Trophoblast cell (in vitro differentiated cells and primary cell): ENCODE results near the gene ADAMTSL1.

Source experiments
- DNase-seq, 2 donors: peaks; one replicate each; pipeline ENCODE4 v3.0.0-alpha.2; 2016
- H2AFZ ChIP-seq: 2 replicates; pipeline ENCODE4 v1.6.1; 2013; ENCODE audit warnings: low read length, moderate library complexity, mild to moderate bottlenecking; ENCODE audit not compliant: insufficient read depth, poor library complexity
- H2AK5ac ChIP-seq: 2 replicates; pipeline ENCODE4 v1.6.1; 2013; ENCODE audit warnings: mild to moderate bottlenecking, low read length
- H2BK120ac ChIP-seq: 2 replicates; pipeline ENCODE4 v1.6.1; 2013; ENCODE audit warnings: low read length, mild to moderate bottlenecking, moderate library complexity; ENCODE audit not compliant: insufficient read depth, poor library complexity
- H2BK12ac ChIP-seq: 2 replicates; pipeline ENCODE4 v1.6.1; 2013; ENCODE audit warnings: mild to moderate bottlenecking, low read length, moderate library complexity
- H2BK5ac ChIP-seq: 2 replicates; pipeline ENCODE4 v1.6.1; 2013; ENCODE audit warnings: low read length, low read depth, moderate library complexity, mild to moderate bottlenecking; ENCODE audit not compliant: poor library complexity
- H3K14ac ChIP-seq: 2 replicates; pipeline ENCODE4 v1.6.1; 2013; ENCODE audit warnings: mild to moderate bottlenecking, low read length
- H3K18ac ChIP-seq: 2 replicates; pipeline ENCODE4 v1.6.1; 2013; ENCODE audit warnings: mild to moderate bottlenecking, low read length
- H3K23ac ChIP-seq: 2 replicates; pipeline ENCODE4 v1.6.1; 2013; ENCODE audit warnings: low read length
- H3K27ac ChIP-seq: 2 replicates; pipeline ENCODE4 v1.5.1; 2013; ENCODE audit warnings: low read depth, mild to moderate bottlenecking, inconsistent platforms, low read length, moderate library complexity
- H3K27me3 ChIP-seq: 2 replicates; pipeline ENCODE4 v1.6.1; 2013; ENCODE audit warnings: inconsistent platforms, mild to moderate bottlenecking, low read length, moderate library complexity; ENCODE audit not compliant: insufficient read depth
- H3K36me3 ChIP-seq, 2 experiments: 1 replicate in 1 of 2; 2 replicates in 1 of 2; pipeline ENCODE4 v1.6.1; 2013; ENCODE audit warnings: low read length in 2 of 2, mild to moderate bottlenecking in 2 of 2, moderate library complexity in 1 of 2; ENCODE audit not compliant: insufficient read depth in 2 of 2, control insufficient read depth in 1 of 2
- H3K4ac ChIP-seq: 2 replicates; pipeline ENCODE4 v1.6.1; 2013; ENCODE audit warnings: low read depth, mild to moderate bottlenecking, low read length, moderate library complexity
- H3K4me1 ChIP-seq, 2 experiments: 1 replicate in 1 of 2; 2 replicates in 1 of 2; pipeline ENCODE4 v1.6.1; 2013; ENCODE audit warnings: low read length in 2 of 2, mild to moderate bottlenecking in 2 of 2, moderate library complexity in 1 of 2; ENCODE audit not compliant: insufficient read depth in 2 of 2, control insufficient read depth in 1 of 2
- H3K4me2 ChIP-seq: 2 replicates; pipeline ENCODE4 v1.6.1; 2013; ENCODE audit warnings: inconsistent platforms, mild to moderate bottlenecking, low read length, moderate library complexity
- H3K4me3 ChIP-seq: 2 replicates; pipeline ENCODE4 v1.5.1; 2013; ENCODE audit warnings: mild to moderate bottlenecking, low read depth, low read length, inconsistent platforms
- H3K79me1 ChIP-seq: one replicate; pipeline ENCODE4 v1.6.1; 2013; ENCODE audit warnings: low read length
- H3K79me2 ChIP-seq: 2 replicates; pipeline ENCODE4 v1.6.1; 2013; ENCODE audit warnings: low read length, mild to moderate bottlenecking; ENCODE audit not compliant: control insufficient read depth, insufficient read depth, poor library complexity
- H3K9ac ChIP-seq: 2 replicates; pipeline ENCODE4 v1.6.1; 2013; ENCODE audit warnings: mild to moderate bottlenecking, low read length
- H3K9me3 ChIP-seq: 2 replicates; pipeline ENCODE4 v1.6.1; 2013; ENCODE audit warnings: low read depth, mild to moderate bottlenecking, control low read depth, inconsistent platforms, low read length; ENCODE audit not compliant: insufficient read depth
- H4K12ac ChIP-seq: 2 replicates; pipeline ENCODE4 v1.6.1; 2013; ENCODE audit warnings: low read depth, mild to moderate bottlenecking, low read length, moderate library complexity
- H4K8ac ChIP-seq: 2 replicates; pipeline ENCODE4 v1.6.1; 2013; ENCODE audit warnings: low read depth, mild to moderate bottlenecking, low read length, moderate library complexity
- H4K91ac ChIP-seq: one replicate; pipeline ENCODE4 v1.6.1; 2013; ENCODE audit warnings: low read depth, mild to moderate bottlenecking, low read length, moderate library complexity
- WGBS: extraction: QIAGEN DNeasy Blood & Tissue Kit; methylation state at CpG from one replicate; pipeline ENCODE4 v1.1.7; 2013; ENCODE audit warnings: missing lambda C conversion rate; ENCODE audit not compliant: insufficient read length, insufficient coverage; ENCODE audit errors: extremely low coverage; 5-methylcytosine and 5-hydroxymethylcytosine counted together

Gene ADAMTSL1

DNA sequence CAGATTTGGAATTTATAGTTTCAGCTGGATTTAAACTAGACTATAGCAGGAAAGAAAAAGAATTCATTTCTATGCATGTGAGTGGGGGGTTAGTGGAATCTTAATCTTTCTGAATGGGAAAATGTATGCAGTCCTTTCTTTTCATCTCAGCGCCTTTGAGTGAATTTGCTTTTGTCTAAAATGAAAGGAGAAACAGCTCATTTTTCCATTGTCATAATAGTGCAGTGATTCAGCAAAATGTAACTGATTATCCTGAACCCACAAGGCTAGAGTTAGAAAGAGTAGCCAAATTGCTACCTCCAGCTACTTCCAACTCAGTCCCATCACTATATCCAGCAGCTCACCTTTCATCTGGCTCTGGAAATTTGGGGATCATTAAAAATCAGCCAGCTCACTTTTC lies 134.4 kb downstream of the ADAMTSL1 start:
- no peak overlapping the region for H3K18ac ChIP-seq
- no peak overlapping the region for H2AFZ ChIP-seq
- no peak overlapping the region for H3K27ac ChIP-seq
- H4K8ac ChIP-seq = no peak overlapping the region
- H3K23ac ChIP-seq = no peak overlapping the region
- H2BK120ac ChIP-seq = no peak overlapping the region
- no CpG with 5 or more reads among the region's 1 CpG for WGBS
- no peak overlapping the region for H3K9ac ChIP-seq
- no peaks in the 10 kb centered on the region for H3K79me2 ChIP-seq
- H3K9me3 ChIP-seq = no peaks in the 10 kb centered on the region
- no peak overlapping the region for H3K14ac ChIP-seq
- H3K27me3 ChIP-seq = no peaks in the 10 kb centered on the region
- no peak overlapping the region for H2BK12ac ChIP-seq
- H3K4me3 ChIP-seq = no peak overlapping the region
- H3K4me2 ChIP-seq = no peak overlapping the region
- no peak for DNase-seq
- no peak overlapping the region for H4K91ac ChIP-seq
- H4K12ac ChIP-seq = no peak overlapping the region
- H3K79me1 ChIP-seq = no peaks in the 10 kb centered on the region
- no peak overlapping the region for H3K4ac ChIP-seq
- no peak overlapping the region for H2BK5ac ChIP-seq
- no peaks in the 10 kb centered on the region for H3K4me1 ChIP-seq
- H3K36me3 ChIP-seq = no peaks in the 10 kb centered on the region
- H2AK5ac ChIP-seq = no peak overlapping the region

DNA sequence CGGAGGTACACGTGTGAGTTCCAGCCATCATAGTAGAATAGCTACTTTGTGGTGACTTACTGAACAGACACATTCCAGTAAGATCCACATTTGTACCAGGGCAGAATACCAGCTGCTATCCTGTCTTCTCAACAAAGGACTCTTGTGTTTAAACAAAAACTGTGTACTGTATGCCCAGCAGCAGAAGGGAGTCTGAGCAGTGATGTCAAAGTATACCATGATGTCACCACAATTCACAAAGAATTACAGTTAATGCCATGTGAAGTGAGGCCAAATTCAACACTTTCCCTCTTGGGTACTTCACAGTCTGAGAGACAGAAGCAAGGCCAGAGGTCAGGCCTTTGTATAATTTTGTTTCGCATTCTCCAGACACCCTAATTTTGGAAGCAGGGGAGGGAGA lies 137.0 kb downstream of the ADAMTSL1 start:
- Histone ChIP-seq H3K14ac (no peak overlapping the region), H3K4me3 (no peak overlapping the region), H3K18ac (no peak overlapping the region), H3K27ac (no peak overlapping the region), H2AK5ac (no peak overlapping the region), H4K12ac (no peak overlapping the region), H3K4me1 (no peaks in the 10 kb centered on the region), H2BK120ac (no peak overlapping the region), H3K27me3 (no peaks in the 10 kb centered on the region), H4K91ac (no peak overlapping the region), H4K8ac (no peak overlapping the region), H2AFZ (no peak overlapping the region), H3K4me2 (no peak overlapping the region), H3K23ac (no peak overlapping the region), H3K9me3 (no peaks in the 10 kb centered on the region), H3K4ac (no peak overlapping the region), H3K9ac (no peak overlapping the region), H2BK12ac (no peak overlapping the region), H3K79me1 (no peaks in the 10 kb centered on the region), H3K79me2 (no peaks in the 10 kb centered on the region), H3K36me3 (no peaks in the 10 kb centered on the region), H2BK5ac (no peak overlapping the region)
- no CpG with 5 or more reads among the region's 3 CpGs for WGBS
- no peak for DNase-seq

DNA sequence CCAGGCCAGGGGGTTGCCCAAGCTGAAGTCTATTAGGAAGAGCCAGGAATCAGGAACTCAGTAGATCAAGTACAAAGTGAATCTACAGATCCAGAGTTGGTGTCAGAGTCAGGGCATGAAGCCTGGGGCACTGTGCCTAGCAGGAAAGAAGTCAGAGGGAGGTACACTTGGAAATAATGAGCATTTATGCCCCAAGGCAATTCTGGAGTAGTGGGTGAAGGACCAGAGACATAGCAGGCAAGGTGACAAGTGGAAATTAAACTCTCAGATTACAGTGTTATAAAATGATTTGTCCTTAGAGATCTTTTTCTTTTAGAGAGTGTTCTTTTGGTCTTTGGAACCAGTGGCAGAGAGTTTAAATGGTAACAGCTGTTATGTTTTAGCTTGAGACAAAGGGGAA lies 138.0 kb downstream of the ADAMTSL1 start:
- Histone ChIP-seq H2AFZ (no peak overlapping the region), H4K91ac (no peak overlapping the region), H3K18ac (no peak overlapping the region), H4K12ac (no peak overlapping the region), H3K79me1 (no peaks in the 10 kb centered on the region), H4K8ac (no peak overlapping the region), H3K9me3 (no peaks in the 10 kb centered on the region), H2BK120ac (no peak overlapping the region), H3K4ac (no peak overlapping the region), H2BK5ac (no peak overlapping the region), H3K4me1 (no peaks in the 10 kb centered on the region), H2BK12ac (no peak overlapping the region), H3K23ac (no peak overlapping the region), H3K36me3 (no peaks in the 10 kb centered on the region), H3K27ac (no peak overlapping the region), H3K27me3 (no peaks in the 10 kb centered on the region), H3K4me3 (no peak overlapping the region), H3K79me2 (no peaks in the 10 kb centered on the region), H3K14ac (no peak overlapping the region), H3K4me2 (no peak overlapping the region), H2AK5ac (no peak overlapping the region), H3K9ac (no peak overlapping the region)
- no peak for DNase-seq

DNA sequence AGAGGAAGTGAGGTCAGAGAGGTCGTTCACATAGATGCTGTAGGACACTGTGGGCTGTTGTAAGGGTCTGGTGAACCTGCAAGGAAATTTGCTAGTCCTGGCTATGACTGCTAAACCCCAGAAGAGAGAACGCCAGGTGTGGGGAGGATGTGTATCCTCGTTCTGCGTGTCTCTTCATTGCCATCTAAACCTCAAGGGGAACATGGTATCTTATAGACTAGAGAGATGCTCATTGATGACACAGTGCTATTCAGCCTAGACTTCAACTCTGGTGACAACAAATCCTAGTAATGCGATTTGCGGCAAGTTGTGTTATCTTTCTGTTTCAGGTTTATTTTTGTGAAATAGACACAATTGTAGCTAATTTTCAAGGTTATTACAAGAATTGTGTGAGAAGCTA lies 140.2 kb downstream of the ADAMTSL1 start:
- Histone ChIP-seq H4K91ac (no peak overlapping the region), H3K4ac (no peak overlapping the region), H3K27ac (no peak overlapping the region), H3K4me2 (no peak overlapping the region), H2BK5ac (no peak overlapping the region), H4K12ac (no peak overlapping the region), H3K9me3 (no peaks in the 10 kb centered on the region), H3K9ac (no peak overlapping the region), H3K18ac (no peak overlapping the region), H3K79me2 (no peaks in the 10 kb centered on the region), H3K4me1 (no peaks in the 10 kb centered on the region), H3K14ac (no peak overlapping the region), H2AK5ac (no peak overlapping the region), H4K8ac (no peak overlapping the region), H3K23ac (no peak overlapping the region), H2AFZ (no peak overlapping the region), H3K79me1 (no peaks in the 10 kb centered on the region), H2BK12ac (no peak overlapping the region), H2BK120ac (no peak overlapping the region), H3K27me3 (no peaks in the 10 kb centered on the region), H3K4me3 (no peak overlapping the region), H3K36me3 (no peaks in the 10 kb centered on the region)
- WGBS = no CpG with 5 or more reads among the region's 6 CpGs
- DNase-seq = no peak

DNA sequence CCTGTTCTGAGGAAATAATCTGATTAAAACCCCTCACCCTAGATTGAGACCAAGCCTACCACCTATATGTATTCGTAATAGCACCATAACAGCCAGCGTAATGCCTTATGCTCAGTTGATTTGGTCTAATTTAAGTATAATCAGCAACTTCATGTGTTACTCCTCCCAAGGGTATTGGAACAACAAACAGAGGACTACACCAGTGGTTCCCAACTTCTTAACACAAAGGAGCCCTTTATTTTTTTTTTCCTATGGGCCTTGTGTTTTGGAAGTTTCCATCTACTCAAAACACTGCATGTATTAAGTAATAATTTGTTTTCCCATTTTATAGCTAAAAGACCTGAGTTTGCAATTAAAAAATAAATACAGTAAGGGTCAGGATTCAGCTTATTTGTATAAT lies 140.7 kb downstream of the ADAMTSL1 start:
- DNase-seq = no peak
- Histone ChIP-seq H3K4me2 (no peak overlapping the region), H4K91ac (no peak overlapping the region), H4K12ac (no peak overlapping the region), H3K27ac (no peak overlapping the region), H3K9ac (no peak overlapping the region), H2BK12ac (no peak overlapping the region), H2BK120ac (no peak overlapping the region), H3K4ac (no peak overlapping the region), H3K14ac (no peak overlapping the region), H2AK5ac (no peak overlapping the region), H3K9me3 (no peaks in the 10 kb centered on the region), H3K4me1 (no peaks in the 10 kb centered on the region), H2BK5ac (no peak overlapping the region), H3K79me1 (no peaks in the 10 kb centered on the region), H3K27me3 (no peaks in the 10 kb centered on the region), H3K79me2 (no peaks in the 10 kb centered on the region), H3K18ac (no peak overlapping the region), H4K8ac (no peak overlapping the region), H3K4me3 (no peak overlapping the region), H2AFZ (no peak overlapping the region), H3K23ac (no peak overlapping the region), H3K36me3 (no peaks in the 10 kb centered on the region)
- no CpG with 5 or more reads among the region's 2 CpGs for WGBS
